Loucy (cell line): ENCODE measurements around the gene MTERF2.

Experiments used
- CTCF ChIP-seq: fragments of 200-600 bp; sonication (generic); conservative IDR thresholded peaks from 2 replicates; pipeline ENCODE4 v1.5.1; 2014; ENCODE audit warnings: mild to moderate bottlenecking, antibody characterized with exemption, low read length
- EZH2phosphoT487 ChIP-seq: fragments of 200-600 bp; IDR thresholded peaks from 2 replicates; pipeline ENCODE4 v1.6.1; 2018; ENCODE audit warnings: antibody characterized with exemption, mild to moderate bottlenecking, moderate library complexity, borderline replicate concordance

- TF ChIP-seq CTCF: no peak
- no peak for TF ChIP-seq EZH2phosphoT487
Measured at GRCh38 chr12:106997916-106998315, 11.0 kb upstream of the MTERF2 start.
